GM12878 (cell line): Measurements from ENCODE around the gene EPB41L2. TPM values are rescaled to one million over a fixed set of nuclear protein-coding genes. Genes with fewer than 3 reads are reported as not detected.

Experiments used
- ATAC-seq: fragments of 200-7000 bp; cut with Tn5 transposase; 3 replicates; pipeline ENCODE4 v1.9.1; 2020; ENCODE audit warnings: mild to moderate bottlenecking, moderate library complexity
- BruUV-seq: library from RNA; stranded (reverse); fragments of 400-500 nt; replicated peaks from 2 replicates; lab custom pipeline; 2021; lab: Mats Ljungman, UMichigan
- CTCF ChIA-PET: fragments of 300-600 bp; sonication (Branson Sonifier 250); formaldehyde crosslinking; extraction: SDS; loops from one replicate; lab custom pipeline; 2021; ENCODE audit warnings: inconsistent platforms; lab: Yijun Ruan, JAX
- POLR2A ChIA-PET: fragments of 350-600 bp; formaldehyde crosslinking; extraction: SDS; loops from one replicate; lab custom pipeline; 2021; ENCODE audit warnings: inconsistent platforms; lab: Charles Lee
- RAD21 ChIA-PET: fragments of 300-600 bp; sonication (Branson Sonifier 250); formaldehyde crosslinking; loops from one replicate; lab custom pipeline; 2023; ENCODE audit warnings: antibody characterized with exemption; ENCODE audit not compliant: unreplicated experiment; lab: Charles Lee
- SMC1A ChIA-PET: fragments of 300-600 bp; sonication (Branson Sonifier 250); formaldehyde crosslinking; loops from one replicate; lab custom pipeline; 2023; ENCODE audit not compliant: unreplicated experiment, uncharacterized antibody; lab: Charles Lee
- DNase-seq: peaks from one replicate; pipeline ENCODE4 v3.0.0-alpha.2; 2011; ENCODE audit warnings: low read depth, low spot score
- FAIRE-seq: peaks from 3 replicates; lab custom pipeline; 2011; peaks lifted over from hg19 to GRCh38; lab: Jason Lieb, UNC
- H2AFZ ChIP-seq: 2 replicates; pipeline ENCODE4 v1.6.0; 2011; ENCODE audit warnings: low read depth, low read length, control low read depth; ENCODE audit not compliant: control insufficient read depth
- H3K27ac ChIP-seq: 2 replicates; pipeline ENCODE4 v1.5.1; 2011; ENCODE audit warnings: control low read depth; ENCODE audit not compliant: control insufficient read depth, insufficient read depth
- H3K27me3 ChIP-seq, 2 experiments: replicated peaks in 1 of 2; 2 replicates each; pipeline versions ENCODE4 v1.6.0 to v1.6.1; 2011; ENCODE audit warnings: low read length in 1 of 2; ENCODE audit not compliant: control insufficient read depth in 2 of 2, insufficient read depth in 2 of 2
- H3K36me3 ChIP-seq, 2 experiments: 2 replicates each; pipeline ENCODE4 v1.5.1; 2011; ENCODE audit warnings: low read length in 1 of 2; ENCODE audit not compliant: control insufficient read depth in 2 of 2, insufficient read depth in 2 of 2
- H3K4me1 ChIP-seq: 2 replicates; pipeline ENCODE4 v1.6.1; 2011; ENCODE audit warnings: mild to moderate bottlenecking, low read length, moderate library complexity, mixed read lengths; ENCODE audit not compliant: control insufficient read depth, insufficient read depth
- H3K4me2 ChIP-seq: 2 replicates; pipeline ENCODE4 v1.6.0; 2011; ENCODE audit warnings: control low read depth; ENCODE audit not compliant: control insufficient read depth, insufficient read depth
- H3K4me3 ChIP-seq: fragments of 200-600 bp; sonication (generic); 2 replicates; pipeline ENCODE4 v1.5.1; 2016
- H3K79me2 ChIP-seq: 2 replicates; pipeline ENCODE4 v1.6.0; 2011; ENCODE audit warnings: low read length; ENCODE audit not compliant: control insufficient read depth, insufficient read depth
- H3K9ac ChIP-seq: 2 replicates; pipeline ENCODE4 v1.8.0; 2011; ENCODE audit warnings: low read length, control low read depth, mixed read lengths; ENCODE audit not compliant: control insufficient read depth, insufficient read depth
- H3K9me3 ChIP-seq: replicated peaks from 3 replicates; pipeline ENCODE4 v1.5.1; 2011; ENCODE audit warnings: mild to moderate bottlenecking, low read length; ENCODE audit not compliant: control insufficient read depth, insufficient read depth
- H4K20me1 ChIP-seq: 2 replicates; pipeline ENCODE4 v1.6.0; 2011; ENCODE audit not compliant: control insufficient read depth, insufficient read depth
- ATF2 ChIP-seq: IDR thresholded peaks from 2 replicates; pipeline ENCODE4 v1.6.1; 2012; ENCODE audit warnings: low read length, inconsistent platforms
- CTCF ChIP-seq, 3 experiments: IDR thresholded peaks in 2 of 3; conservative IDR thresholded peaks in 1 of 3; 2 replicates each; pipeline ENCODE4 v1.5.1; 2011; ENCODE audit warnings: low read depth in 3 of 3, low read length in 3 of 3, mild to moderate bottlenecking in 3 of 3, control low read depth in 2 of 3, moderate library complexity in 2 of 3, inconsistent platforms in 1 of 3, mixed read lengths in 1 of 3; ENCODE audit not compliant: control insufficient read depth in 2 of 3, insufficient read depth in 1 of 3; ENCODE audit errors: extremely low read depth in 1 of 3
- E4F1 ChIP-seq: fragments of 450-650 bp; IDR thresholded peaks from 2 replicates; pipeline ENCODE4 v1.6.1; 2018; ENCODE audit warnings: borderline replicate concordance, mild to moderate bottlenecking; ENCODE audit not compliant: partially characterized antibody
- LARP7 ChIP-seq: fragments of 450-650 bp; IDR thresholded peaks from 2 replicates; pipeline ENCODE4 v1.6.1; 2017; ENCODE audit warnings: mild to moderate bottlenecking
- PAX8 ChIP-seq: fragments of 450-650 bp; IDR thresholded peaks from 2 replicates; pipeline ENCODE4 v1.6.1; 2017; ENCODE audit warnings: mild to moderate bottlenecking, moderate library complexity
- RB1 ChIP-seq: fragments of 450-650 bp; formaldehyde crosslinking; IDR thresholded peaks from 2 replicates; pipeline ENCODE4 v1.6.1; 2017; ENCODE audit warnings: mild to moderate bottlenecking, borderline replicate concordance
- STAT1 ChIP-seq: fragments of 450-650 bp; conservative IDR thresholded peaks from 2 replicates; pipeline ENCODE4 v1.6.1; 2014; ENCODE audit warnings: antibody characterized with exemption, mild to moderate bottlenecking
- STAT3 ChIP-seq: IDR thresholded peaks from 2 replicates; pipeline ENCODE4 v1.6.1; 2011; ENCODE audit warnings: low read depth, low read length, improper control_type of control experiment
- ZBTB4 ChIP-seq: fragments of 450-650 bp; formaldehyde crosslinking; IDR thresholded peaks from 2 replicates; pipeline ENCODE4 v1.4.0; 2022; ENCODE audit warnings: mild to moderate bottlenecking, moderate library complexity
- WGBS: methylation state at CpG from one replicate; pipeline ENCODE4 v1.1.6; 2016; ENCODE audit warnings: low lambda C conversion rate; ENCODE audit not compliant: insufficient replicate concordance, insufficient coverage; ENCODE audit errors: missing lambda C conversion rate; 5-methylcytosine and 5-hydroxymethylcytosine counted together
- in situ Hi-C: fragments of 300-500 bp; cut with MboI; formaldehyde crosslinking; loops from 9 replicates; pipeline ENCODE4 v1.14.3; 2018; ENCODE audit warnings: mixed read lengths
- intact Hi-C: fragments of 100-400 bp; cut with micrococcal nuclease; formaldehyde crosslinking; loops from one replicate; pipeline ENCODE4 v1.14.2; 2022; ENCODE audit not compliant: unreplicated experiment
- polyA plus RNA-seq, 11 experiments: library from polyadenylated mRNA; depleted of rRNA in 4 of 11; unstranded in 6 of 11; stranded (reverse) in 5 of 11; fragments of >200 nt; fragmentation: Nextera tagmentation in 4 of 11; fragmentation: Illumina TruSeq in 1 of 11; extraction: Ambion mirVana in 4 of 11; extraction: Trizol in 1 of 11; gene quantifications; 1 replicate in 1 of 11; 2 replicates in 10 of 11; pipeline versions ENCODE4 v1.2.1 to v1.2.3, GENCODE V29; 2011 to 2016; ENCODE audit warnings: inconsistent platforms in 2 of 11, missing spikeins in 2 of 11, low read depth in 1 of 11
- total RNA-seq, 4 experiments: library from RNA; depleted of rRNA in 3 of 4; stranded (reverse); fragments of >200 nt in 3 of 4; fragmentation: Illumina TruSeq in 1 of 4; extraction: Trizol in 1 of 4; gene quantifications; 2 replicates each; pipeline versions ENCODE4 v1.2.1 to v1.2.3, GENCODE V29; 2013 to 2021

The EPB41L2 gene
- total and polyA plus RNA-seq, 10 of the 15 experiments (the other 5 are each of a cell fraction or from before 2014, with no cell fraction given), result 7.4 to 41.6 (median 19.0) TPM

- TF ChIP-seq ATF2 (no peak), LARP7 (no peak)
Observed at GRCh38 chr6:130889423-130889822, 173.6 kb downstream of the EPB41L2 start (continued).

GRCh38 chr6:130888246-130888645 is 174.8 kb downstream of the EPB41L2 start:
- H3K27me3 ChIP-seq, result no peaks in the 10 kb centered on the region
- intact Hi-C loops (no loop called here), in situ Hi-C loops (loop anchor here (5.0 to 10.0 kb wide), 2 partner anchors 229 to 647 kb away; no protein-coding TSS in a partner anchor)
- TF ChIP-seq E4F1 (no peak), PAX8 (no peak), CTCF (IDR thresholded peaks at IDR 0.05 in 2 of 3, conservative IDR thresholded peaks at IDR 0.05 in 1 of 3; ENCODE audit: control insufficient read depth in 2 of 3, extremely low read depth in 1 of 3, insufficient read depth in 1 of 3, low read depth in 3 of 3, low read length in 3 of 3) (no peak), ZBTB4 (no peak), STAT1 (no peak), STAT3 (no peak), RB1 (no peak)
- 100% methylated on average over 2 of the region's 2 CpGs for WGBS
- no peaks in the 10 kb centered on the region for H3K4me1 ChIP-seq
- FAIRE-seq (no peak), ATAC-seq (no peak), DNase-seq (no peak)
- ChIA-PET RAD21 (interaction anchor here (6.1 kb wide), 1 partner anchor 229 kb away, joined by 104 read pairs; no protein-coding TSS in a partner anchor), POLR2A (no interaction called here), CTCF (interaction anchor here (1.1 to 15.9 kb wide), 3 partner anchors 15 to 645 kb away, joined by 3 to 365 read pairs (median 39); no protein-coding TSS in a partner anchor), SMC1A (interaction anchor here (1.4 to 17.6 kb wide), 3 partner anchors 9 to 646 kb away, joined by 3 to 301 read pairs (median 5); no protein-coding TSS in a partner anchor)
- H3K9me3 ChIP-seq, result no peaks in the 10 kb centered on the region
- no TSS peak for BruUV-seq
- no peak overlapping the region for H3K4me3 ChIP-seq
- no peak overlapping the region for H3K9ac ChIP-seq
- H3K4me2 ChIP-seq, result no peak overlapping the region
- no peaks in the 10 kb centered on the region for H4K20me1 ChIP-seq
- H3K36me3 ChIP-seq, result peaks cover 0 to 4% of the 10 kb centered on the region in 2 experiments
- no peak overlapping the region for H2AFZ ChIP-seq
- H3K79me2 ChIP-seq, result no peaks in the 10 kb centered on the region
- no peak overlapping the region for H3K27ac ChIP-seq
